HG03342 (cell line): ENCODE data around the gene AIG1.
"Not testable (repeated sequence)": the region's sequence is repeated elsewhere in the genome, so short reads cannot be mapped to it uniquely, and the experiment has no call there.

Experiments used
- ATAC-seq: cut with Tn5 transposase; IDR thresholded peaks from one replicate; pipeline ENCODE4 v1.9.1; 2021; ENCODE audit warnings: mild to moderate bottlenecking, moderate library complexity; ENCODE audit not compliant: unreplicated experiment

Gene AIG1

GRCh38 chr6:143223895-143224294 lies 163.2 kb downstream of the AIG1 start:
- ATAC-seq: no peak

GRCh38 chr6:143224516-143224915 lies 163.8 kb downstream of the AIG1 start:
- no peak for ATAC-seq

DNA sequence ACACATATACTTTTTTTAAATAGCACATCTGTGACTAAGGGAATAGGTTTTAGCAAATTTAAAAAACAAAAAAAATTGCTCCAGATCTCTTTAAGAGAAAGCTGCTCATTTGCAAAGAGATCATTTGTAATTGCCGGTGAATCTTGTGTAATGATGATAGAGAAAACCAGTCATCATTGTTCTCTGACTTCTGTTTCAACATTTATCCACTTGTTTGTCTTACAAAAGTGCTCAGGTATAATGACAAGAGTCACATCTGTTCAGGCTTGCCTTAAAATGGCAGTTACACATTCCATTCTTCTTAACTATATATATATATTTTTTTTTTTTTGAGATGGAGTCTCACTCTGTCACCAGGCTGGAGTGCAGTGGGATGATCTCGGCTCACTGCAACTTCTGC lies 165.2 kb downstream of the AIG1 start:
- no peak for ATAC-seq

GRCh38 chr6:143227675-143228074 lies 167.0 kb downstream of the AIG1 start:
- ATAC-seq: no peak

DNA sequence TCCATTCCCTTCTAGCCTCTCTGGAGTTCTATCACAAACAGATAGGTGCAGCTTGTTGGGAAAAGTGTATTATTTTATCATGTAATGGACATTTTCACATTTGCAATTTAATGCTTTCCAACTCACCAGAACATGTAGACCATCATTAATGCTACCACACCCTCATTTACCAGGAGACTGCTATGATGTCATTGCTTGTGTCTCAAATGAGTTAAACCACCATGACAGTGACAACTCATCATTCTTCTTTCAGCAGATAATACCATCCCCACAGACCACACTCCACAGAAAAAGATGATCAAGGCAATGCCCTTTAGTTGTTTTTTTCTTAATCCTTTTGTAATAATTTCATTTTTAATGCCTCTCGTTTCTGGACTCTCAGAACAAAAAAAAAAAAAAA lies 168.7 kb downstream of the AIG1 start:
- no peak for ATAC-seq

DNA sequence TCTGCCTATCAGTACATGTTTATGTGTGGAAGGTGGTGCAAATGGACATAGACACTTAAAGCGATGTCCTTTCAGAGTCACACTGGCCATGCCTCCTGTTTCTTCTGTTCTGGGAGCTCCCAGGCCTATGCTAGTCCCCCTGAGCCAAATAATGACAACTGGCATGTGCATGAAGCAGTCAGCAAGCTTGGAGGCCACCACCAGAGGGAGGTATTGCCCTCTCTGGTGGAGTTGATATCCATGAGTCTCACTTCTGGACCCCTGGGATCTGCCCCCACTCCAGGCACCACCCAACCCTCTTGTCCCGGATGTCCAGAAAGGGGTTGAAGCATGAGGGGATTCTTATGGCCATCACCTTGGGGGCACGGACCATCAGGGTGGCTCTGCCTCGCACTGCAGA lies 172.2 kb downstream of the AIG1 start:
- ATAC-seq: peak; percentile 80

DNA sequence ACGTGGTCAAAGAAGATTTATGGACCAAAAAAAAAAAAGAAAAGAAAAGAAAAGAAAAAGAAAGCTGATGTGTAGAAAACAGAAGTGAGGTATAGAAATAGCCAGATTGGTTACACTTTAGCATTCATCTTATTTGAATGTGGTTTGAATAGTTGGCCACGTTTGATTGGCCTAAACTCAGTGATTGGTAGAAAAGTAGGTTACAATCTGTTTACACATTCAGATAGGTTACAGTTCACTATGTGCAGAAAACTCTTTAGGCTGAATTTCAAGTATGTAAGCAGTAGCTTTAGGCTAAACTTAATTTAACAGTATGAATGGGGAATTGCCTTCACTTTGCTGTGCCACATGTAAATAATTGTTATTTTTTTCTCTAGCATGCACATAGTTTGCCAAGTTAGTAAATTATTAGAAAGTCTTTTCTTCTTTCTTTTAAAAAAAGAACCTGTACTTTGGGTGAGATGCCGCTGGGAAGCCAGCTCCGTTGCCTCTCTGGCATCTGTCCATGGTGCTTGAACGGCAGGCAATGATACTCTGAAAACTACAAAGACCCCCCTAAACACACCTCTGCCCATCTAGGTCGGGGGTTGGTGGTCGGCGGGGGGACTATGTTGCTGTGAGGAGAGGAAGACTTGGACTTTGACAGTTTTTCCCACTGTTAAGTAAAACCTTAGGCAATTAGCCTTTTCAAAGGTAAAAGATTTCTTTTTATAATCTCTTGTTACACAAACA lies 173.0 kb downstream of the AIG1 start:
- no peak for ATAC-seq

DNA sequence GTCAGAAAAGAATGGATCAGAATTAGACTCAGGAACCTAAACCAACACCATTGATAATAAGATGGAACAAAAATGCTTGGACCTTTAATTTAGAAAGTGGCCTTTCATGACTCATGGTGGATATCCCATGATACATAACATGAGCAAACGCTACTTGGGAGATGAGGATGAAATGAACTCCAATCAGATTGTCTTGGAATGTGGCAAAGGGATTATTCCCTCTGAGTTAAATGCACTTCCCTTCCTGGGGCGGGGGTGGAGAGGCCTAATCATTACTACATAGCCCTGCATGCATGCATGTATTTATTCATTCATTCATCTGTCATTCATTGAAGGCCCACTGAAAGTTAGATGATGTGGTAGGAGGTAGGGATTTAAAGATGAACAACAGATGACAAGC lies 174.0 kb downstream of the AIG1 start:
- ATAC-seq: no peak

DNA sequence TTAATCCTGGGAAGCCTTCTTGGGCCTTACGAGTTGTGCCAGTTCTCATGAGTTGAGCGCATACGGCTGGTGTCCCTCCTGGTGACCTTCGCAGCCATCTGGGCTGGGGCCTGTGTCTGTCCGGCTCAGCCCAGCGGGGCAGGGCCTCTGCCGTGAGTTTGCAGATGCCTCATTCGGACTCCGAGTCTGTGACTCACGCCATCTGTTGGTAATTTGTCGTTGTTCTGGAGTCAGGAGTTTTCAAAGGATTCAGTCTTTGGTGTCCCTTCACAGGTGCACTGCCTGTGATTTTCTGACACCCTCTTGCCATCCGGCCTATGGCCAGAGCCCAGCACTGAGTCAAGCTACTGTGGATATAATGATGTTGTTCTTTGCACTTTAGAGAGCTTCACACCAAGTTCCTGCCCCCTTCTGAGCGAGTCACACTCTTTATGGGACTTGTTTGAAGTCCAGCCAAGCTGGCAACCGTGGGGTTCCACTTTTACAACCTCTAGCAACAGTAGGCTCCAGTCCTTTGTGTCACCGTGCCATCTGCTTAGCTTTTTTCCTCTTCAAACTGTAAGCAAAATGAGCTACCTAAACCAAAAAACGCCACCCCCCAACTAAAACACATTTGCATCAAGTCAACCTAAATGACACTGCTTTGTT lies 175.6 kb downstream of the AIG1 start:
- ATAC-seq: no peak

DNA sequence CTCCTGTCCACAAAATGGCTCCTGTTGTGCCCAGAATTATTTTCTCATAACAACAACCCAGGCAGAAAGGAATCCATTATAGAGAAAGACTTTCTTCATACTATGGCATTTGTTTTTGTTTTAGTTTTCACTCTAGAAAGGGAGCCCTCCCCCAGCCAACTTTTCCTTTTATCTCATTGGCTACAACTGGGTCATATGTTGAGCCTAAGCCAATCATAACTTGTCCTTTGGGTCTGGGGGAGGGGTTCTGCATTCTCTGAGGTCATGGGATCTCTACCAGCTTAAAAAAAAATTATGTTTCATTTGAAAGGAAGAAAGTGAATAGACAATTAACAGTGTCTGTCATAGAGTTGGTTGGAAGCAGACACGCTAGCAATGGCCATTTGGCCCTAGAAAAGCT lies 177.6 kb downstream of the AIG1 start:
- ATAC-seq: no peak

GRCh38 chr6:143241111-143241510 lies 180.4 kb downstream of the AIG1 start:
- ATAC-seq: no peak

DNA sequence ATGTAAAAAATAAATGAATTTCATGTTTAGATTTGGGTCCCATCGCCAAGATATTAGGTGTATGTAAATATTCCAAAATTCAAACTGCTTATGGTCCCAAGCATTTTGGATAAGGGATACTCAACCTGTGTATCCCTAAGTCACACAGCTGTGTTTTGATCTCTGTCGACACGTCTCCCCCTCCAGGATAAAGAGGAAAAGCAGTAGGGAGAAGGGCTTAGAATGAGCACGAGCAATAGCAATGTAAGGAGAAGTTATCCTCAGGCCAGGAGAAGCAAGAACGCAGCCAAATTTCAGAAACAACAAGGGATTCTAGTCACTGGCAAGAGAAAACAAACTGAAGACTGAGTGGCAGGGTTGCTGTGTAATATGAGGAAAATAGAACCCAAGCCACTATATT lies 181.2 kb downstream of the AIG1 start:
- no peak for ATAC-seq

DNA sequence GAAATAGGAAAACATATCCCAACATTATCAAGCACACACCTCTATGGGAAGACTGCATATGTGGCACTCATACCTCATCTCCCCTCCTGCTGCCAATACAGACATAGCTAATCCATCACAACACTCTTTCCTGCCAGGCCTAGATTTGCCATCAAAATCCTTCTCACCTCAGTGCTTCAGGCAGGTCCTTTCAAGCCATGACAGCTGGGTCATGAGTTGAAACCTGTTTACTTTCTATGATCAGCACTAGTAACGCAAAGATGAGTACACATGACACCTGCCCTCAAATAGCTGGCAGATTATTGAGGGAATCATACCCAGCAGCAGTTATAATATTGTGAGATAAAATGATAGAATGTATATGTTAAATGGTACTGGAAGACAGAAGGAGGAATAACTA lies 183.1 kb downstream of the AIG1 start:
- no peak for ATAC-seq

DNA sequence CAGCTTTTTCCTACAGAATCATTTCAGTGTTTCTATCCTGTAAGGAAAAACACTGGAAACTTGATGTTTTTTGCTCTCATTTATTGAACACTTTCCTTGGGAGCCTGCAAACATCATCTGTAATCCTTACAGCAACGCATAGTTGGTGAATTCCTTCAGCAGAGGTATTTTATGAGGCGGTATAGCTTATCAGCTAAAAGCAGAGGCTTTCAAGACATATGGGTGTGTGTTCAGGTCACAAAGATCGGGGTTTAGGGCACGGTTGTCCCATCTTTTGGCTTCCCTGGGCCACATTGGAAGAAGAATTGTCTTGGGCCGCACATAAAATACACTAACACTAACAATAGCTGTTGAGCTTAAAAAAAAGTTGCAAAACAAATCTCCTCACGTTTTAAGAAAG lies 185.0 kb downstream of the AIG1 start:
- no peak for ATAC-seq

- not testable (repeated sequence) for ATAC-seq
These were observed 185.6 kb downstream of the AIG1 start for GRCh38 chr6:143246166-143246775.

- no peak for ATAC-seq
These were observed 186.9 kb downstream of the AIG1 start for GRCh38 chr6:143247586-143247985.

- ATAC-seq: no peak
These were observed 187.7 kb downstream of the AIG1 start for GRCh38 chr6:143248359-143248758.

DNA sequence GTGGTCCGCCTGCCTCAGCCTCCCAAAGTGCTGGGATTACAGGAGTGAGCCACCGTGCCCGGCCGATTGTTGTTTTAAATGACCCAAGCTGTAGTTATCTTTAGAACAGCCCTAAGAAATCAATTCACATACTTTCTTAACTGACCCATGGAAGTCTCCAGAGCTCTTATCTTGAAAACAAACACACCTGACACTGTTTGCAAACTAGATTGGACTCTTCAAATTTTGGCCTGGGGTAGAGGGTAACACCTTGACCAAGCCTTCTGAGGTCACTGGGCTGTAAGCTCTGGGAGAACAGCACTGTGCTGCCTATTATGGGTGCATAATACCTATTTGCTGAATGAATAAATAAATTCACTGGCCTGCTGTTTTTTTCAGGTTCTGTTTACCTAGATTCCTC lies 190.6 kb downstream of the AIG1 start:
- ATAC-seq: no peak

DNA sequence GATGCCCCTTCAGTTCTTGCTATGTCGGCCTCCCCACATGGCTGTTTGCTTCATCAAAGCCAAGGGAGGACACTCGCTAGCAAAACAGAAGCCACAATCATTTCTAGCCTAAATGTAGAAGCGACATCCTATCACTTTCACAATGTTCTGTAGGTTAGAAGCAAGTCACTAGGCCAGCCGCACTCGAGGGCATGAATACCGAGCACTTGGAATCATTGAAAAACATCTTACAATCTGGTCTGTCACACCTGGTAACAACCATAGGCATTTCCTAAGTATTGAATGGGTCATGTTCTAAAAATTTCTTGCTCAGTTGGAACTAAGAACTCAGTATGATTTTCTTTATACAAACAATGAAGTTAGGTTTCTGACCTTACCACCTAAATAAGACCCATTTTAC lies 192.3 kb downstream of the AIG1 start:
- no peak for ATAC-seq

GRCh38 chr6:143253586-143253985 lies 192.9 kb downstream of the AIG1 start:
- ATAC-seq: no peak

GRCh38 chr6:143258945-143259344 lies 198.3 kb downstream of the AIG1 start:
- no peak for ATAC-seq

DNA sequence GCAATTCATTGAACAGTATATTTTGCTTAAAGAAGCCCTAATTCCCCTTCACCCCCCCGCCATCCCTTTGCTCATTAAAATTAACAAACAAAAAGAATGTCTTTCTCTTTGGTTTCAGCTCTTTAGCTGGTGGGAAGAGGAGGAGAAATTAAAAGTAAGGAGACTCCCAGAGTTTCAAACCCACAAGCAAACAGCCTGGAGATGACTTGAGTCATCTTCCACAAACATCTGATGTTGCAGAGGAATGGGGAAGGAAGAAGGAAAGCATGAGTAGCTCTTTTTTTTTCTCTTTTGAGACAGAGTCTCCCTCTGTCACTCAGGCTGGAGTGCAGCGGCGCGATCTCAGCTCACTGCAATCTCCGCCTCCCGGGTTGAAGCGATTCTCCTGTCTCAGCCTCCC lies 200.2 kb downstream of the AIG1 start:
- ATAC-seq: no peak
